Endothelial cell of hepatic sinusoid (primary cell): Measurements from ENCODE around the gene KCNA3.

Source experiments
- in situ Hi-C: cut with HindIII; loops from 2 replicates; pipeline ENCODE4 v1.10.0; 2017; ENCODE audit warnings: low sequenced_read_pairs

KCNA3 gene

DNA sequence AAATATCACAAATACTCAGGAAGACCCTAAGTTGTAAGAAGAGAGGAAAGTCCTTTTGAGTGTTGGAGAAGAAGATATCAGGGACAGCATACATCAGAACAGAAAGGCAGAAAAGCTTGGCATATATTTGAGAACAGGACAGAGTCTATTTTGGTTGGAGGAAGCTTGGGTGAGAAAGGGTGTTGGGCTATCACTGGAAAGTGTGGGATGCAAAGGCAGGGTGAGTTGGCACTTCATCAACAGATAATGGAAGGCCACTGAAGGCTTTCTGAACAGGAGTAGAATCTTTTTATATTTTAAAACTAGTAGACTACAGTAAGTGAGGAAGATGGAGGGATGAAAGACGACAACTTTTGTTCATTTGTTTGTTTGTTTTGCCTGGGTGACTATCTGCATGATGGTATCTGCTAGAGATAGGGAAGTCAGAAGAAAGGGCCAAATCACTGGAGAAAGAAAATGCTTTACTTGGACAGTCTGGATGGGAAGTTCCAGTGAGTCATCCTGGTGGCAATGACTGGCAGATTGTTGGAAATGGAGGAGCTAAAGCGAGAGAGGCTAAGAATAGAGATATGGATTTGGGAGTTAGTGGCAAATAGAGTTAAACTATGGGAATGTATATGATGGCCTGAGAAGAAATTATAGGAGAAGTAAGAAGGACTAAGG lies 34.9 kb downstream of the KCNA3 start:
- in situ Hi-C loops: no loop called here

DNA sequence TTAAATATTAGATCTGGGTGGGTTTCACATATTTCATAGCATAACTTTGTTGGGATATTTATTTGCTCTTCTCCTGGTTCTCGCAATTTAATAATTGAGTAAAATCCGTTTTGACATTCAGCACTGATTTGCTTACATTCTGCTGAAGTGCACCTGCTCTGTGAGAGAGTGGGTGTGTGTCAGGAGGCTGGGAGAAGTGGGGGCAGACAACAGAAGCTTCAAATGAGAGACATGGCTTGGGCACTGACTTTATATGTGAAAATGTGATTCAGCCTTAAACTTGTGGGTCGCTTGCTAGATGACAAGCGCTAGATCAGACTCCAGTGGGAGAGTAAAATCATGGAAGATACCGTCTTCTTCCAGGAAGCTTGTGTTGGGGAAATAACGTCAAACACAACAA lies 36.2 kb downstream of the KCNA3 start:
- in situ Hi-C loops: no loop called here

DNA sequence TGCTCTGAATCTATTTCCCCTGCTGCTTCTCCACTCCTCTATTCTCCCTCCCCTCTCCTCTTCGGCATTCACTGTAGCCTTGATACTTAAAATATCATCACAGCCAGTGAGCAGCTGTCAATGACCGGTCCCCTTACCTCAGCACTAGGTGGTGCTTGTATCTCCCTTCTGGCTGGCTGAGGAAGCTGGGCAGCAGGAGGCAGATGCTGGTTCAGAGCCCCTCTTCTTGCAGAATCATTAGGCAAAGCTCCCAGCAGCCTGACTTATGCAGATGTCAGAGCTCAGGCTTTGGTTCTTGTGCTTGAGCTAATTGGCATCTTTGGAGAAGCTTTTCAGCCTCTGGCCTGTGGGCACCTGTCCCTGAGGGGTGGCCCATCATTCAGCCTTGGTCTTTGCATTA lies 36.7 kb downstream of the KCNA3 start:
- in situ Hi-C loops: no loop called here

DNA sequence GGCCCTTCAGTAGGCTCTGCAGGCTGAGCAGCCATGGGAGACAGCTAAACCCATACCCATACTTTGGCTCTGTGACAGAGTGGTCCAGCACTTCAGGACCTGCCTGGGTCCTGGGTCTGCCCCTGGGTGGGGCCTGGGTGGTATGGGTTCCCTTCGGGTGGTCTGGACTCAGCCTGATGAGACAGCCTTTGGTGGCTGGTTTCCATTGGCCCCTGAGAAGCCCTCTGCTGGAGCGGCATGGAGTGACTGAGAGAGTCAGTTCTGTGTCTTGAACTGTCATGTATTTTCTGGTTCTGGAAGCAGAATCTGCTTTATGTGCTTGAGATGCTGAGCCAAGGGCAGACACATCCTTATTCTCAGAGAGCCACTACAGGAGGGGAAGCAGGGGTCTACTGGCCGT lies 37.3 kb downstream of the KCNA3 start:
- in situ Hi-C loops: no loop called here

DNA sequence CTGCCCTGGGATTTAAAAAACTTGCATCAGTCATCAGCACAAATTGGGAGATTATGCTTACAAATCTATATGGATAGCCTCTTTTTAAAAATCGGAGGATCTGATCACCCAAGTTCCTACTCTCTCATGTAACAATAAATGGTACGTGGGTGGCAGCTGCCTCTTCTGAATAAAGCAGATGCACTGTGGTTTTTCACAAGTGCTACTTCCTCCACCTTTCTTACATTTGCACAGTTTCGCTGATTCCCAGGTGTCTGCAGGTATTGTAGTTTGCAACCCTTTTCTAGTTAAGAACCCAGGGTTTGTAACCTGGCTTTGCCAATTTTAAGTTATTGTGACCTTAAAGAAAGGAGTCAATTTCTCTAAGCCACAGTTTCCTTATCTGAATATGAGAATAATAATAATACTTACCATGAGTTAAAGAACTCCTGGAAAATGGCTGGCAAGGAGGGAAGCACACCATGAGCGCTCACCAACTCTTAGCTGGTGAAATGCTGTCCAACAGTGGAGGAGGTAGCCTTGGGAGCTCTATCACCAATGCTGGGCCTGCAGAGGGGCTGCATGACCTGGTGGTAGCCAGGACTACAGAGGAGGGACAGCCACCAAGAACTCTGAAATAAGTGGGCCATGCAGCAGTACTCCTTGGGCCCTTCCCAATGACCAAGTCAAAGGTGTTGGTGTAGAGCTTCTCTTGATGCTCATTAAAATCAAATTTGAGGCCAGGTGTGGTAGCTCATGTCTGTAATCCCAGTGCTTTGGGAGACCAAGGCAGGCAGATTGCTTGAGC lies 38.4 kb downstream of the KCNA3 start:
- in situ Hi-C loops: no loop called here

DNA sequence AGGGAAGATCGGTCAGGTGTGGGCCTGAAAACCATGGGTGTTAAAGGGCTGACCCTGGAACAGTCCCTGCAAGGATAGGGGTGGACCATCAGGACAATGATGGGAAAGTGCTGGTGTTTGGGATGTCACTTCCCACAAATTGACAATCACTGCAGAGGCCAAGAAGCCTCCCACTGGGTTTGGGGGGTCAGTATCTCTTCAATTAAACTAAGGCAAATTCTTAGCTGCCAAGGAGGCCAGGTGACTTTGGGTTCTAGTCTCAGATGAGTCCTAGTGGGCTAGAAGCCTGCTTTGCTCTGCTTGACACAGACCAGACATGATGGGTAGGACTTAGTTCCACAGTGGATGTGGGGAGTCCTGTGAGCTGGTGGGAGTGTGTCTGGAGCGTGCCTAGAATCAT lies 39.3 kb downstream of the KCNA3 start:
- in situ Hi-C loops: no loop called here

DNA sequence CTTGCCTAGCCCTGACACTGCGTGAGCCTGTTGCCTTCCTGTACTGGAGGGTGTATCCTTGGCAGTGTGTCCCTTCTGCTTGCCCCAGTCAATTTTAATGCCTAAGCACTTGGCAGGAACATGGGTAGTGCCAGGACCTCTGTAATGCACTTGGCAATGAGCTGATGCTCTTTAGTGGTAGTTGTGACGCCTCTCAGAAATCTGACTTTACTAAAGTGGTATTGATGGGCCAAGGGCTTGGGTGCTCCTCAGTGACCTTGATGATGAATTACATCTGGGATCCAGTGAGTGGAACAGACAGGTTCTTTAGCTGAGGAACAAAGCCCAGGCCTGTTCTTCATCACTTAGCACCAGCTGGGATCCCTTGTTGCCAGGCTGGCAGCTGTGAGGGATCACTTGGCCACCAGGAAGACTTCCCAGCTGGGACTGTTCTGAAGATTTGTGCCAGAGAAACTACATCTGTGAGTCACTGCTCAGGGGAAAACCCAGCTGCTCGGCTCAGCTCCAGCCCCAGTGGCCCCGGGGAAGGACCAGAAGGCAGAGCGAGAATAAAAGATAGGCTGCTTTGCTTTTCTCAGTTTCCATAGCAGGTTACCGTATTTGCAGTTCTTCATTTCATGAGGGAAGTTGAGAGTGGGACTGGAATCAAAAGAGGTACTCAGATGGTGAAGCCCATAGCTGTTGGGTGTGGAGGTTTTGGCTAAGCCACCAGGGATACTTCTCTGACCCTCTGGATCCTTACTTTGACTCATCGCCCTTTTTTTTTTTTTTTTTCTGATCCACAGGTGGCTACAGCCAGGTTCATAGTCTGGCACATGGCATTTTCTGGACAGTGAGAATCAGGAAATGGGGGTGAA lies 40.1 kb downstream of the KCNA3 start:
- in situ Hi-C loops: no loop called here

DNA sequence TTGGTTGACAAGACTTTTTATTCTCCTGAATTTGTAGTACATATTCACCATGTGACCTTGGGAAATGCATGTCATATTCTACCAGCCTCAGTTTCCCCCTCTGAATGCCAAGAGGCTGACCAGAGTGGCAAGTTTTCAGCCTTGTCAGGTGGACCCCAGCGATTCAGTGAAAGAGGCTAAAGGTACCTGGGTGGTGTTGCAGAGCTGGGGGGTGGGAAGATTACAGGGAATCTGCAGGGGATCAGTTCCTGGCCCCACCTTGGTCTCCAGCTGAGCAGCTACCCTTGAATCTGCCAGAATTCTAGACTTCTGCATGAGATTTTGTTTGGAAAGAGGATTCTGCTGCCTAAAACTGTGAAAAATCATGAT lies 40.7 kb downstream of the KCNA3 start:
- in situ Hi-C loops: no loop called here

DNA sequence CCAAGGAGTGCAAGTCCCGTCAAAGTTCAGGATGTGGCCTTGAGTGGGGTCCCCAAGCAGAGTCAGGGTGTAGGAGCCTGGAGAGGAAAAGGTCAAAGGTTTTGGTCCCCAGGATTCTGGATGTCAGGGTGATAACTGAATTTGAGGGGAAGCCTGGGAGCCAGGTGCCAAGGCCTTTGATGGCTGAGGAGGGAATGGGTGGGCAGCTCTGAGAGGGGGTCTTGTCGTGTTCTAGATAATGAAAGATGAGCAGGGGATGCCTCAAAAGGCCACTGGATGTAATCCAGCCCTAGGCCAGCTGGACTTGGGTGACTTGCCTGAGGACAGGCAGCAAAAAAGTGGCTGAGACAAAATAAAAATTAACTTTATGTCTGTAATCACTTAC lies 41.1 kb downstream of the KCNA3 start:
- in situ Hi-C loops: no loop called here

DNA sequence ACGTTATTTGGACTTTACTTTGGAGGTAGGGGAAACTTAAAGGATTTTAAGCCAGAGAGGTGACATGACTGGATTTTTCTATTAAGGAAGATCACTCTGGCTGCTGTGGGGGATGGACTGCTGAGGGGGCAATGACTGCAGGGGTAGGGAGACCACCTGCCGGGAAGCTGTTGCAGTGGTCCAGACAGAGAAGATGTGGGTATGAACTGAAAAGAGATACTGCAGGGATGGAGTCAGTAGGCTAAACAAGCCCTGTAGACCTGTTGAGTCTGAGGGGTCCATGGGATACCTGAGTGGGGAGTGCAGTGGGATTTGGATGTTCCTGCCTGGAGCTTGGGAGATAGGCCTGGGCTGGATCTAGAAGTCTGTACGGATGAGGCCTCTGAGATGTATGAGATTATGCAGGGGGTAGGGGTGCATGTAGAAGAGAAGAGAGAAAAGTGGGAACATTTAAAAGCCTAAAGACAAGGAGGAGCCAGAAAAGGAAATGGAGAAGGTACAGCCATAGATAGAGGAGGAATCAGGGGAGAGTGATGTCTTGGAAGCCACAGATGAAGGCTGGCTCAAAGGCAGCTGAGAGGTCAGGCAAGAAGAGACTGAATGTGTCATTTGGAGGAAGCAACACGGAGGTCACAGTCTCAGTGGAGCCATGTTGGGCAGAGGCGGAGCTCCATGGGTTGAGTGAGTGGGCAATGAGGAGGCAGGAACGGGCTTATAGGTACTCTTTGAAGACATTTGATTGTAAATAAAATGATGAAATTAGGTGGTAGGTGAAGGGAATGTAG lies 42.7 kb downstream of the KCNA3 start:
- in situ Hi-C loops: no loop called here

DNA sequence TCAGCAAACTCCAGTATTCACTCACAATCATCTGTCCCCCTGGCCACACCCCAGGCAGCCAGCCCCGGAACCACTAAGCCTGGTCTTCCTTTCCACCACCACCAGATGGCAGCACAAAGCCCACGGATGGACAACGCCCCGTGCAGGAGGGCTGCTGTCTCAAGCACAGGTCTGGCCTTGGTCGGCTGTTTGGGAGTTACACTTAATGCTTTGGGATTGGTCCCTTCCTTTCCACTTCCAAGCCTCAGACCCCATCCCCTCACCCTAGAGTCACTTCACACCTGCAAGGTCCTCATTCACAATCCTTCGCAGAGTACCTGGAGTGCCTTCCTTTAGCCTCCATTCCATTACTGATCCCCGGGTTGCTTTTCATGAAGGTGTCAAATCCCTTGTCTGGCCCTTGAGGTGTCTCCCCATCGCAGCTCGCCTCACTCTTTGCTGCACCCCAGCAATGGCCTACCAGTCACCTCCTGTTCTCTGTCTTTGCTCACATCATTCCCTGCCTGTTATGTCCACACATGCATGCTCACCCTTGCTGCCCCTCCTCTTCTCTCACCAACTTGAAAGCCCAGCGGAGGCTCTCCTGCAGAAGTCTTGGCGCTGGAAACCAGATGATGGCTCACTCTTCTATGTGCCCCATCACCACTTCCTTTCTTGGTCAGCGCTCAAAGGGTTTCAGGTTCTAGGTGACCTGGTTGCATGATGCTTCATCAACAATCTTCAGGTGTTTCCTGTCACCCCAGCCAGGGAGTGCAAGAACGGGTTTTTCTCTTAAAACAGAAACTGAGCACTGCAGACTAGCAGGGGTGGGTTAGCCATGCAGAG lies 43.7 kb downstream of the KCNA3 start:
- in situ Hi-C loops: no loop called here

DNA sequence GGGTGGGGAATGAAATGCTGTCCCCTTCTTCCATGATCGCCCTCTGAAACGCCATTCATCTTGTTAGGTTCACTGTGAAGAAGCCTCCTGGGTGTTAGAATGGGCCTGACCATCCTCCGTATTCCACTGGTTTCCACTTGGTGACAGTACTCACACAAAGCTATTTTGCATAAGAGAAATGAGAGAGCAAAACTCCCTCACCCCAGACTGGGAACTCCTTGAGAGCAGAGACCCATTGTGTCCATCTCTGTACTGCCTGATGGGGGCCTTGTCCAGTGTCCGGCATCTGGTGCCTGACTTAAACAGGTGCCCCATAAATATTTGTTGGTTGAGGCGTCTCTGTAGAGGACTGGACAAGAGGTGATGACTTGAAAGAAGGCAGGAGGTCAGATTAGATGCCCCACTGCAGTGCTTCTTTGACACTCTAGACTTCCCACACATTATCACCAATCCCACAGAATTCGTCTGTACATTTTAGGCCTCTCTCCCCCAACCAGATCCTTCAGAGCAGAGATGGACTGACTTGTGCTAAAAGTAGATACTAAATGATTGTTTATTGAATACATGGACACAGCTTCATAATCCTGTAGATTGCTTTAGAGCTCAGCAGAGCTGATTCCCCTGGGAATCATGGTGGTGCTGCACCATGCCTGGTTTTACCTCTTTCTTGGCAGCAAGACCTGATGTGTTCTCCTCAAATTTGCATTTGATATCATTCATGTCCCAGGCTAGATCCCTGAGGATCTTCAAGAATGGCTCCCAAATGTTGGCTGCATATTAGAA lies 46.2 kb downstream of the KCNA3 start:
- in situ Hi-C loops: no loop called here

DNA sequence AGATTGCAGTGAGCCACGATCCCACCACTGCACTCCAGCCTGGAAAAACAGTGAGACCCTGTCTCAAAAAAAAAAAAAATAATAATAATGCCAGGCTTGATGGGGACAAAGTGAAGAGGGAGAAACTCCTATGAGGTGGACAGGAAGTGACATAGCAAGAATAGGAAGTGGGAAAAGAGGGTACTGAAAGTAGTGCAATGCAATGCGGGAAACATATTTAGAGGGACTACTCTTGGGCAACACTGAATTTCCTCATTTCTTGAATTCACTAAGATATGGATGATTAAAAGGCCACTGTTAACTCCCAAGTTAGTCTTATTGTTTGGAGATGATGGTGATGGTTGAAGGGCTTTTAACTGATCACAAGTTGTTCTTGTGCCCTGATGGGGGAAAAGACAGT lies 47.0 kb downstream of the KCNA3 start:
- in situ Hi-C loops: no loop called here

DNA sequence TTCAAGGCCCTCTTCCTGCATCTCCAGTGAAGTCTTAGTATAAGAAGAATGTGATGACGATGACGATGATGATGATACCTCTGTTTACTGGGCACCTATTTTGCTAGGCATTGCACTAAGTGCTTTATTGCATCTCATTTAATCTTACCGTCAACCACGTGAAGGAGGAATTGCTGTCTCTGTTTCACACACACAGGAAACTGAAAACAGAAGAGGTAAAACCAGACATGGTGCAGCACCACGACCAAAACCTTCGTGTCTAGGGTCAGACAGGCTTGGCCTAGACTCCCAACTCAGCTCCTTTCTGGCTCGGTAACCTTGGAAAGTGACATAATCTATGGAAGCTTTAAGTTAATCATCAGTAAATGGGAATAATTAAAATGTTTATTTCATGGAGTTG lies 47.9 kb downstream of the KCNA3 start:
- in situ Hi-C loops: no loop called here
